HG03066 (cell line): ENCODE data around the gene VPS41.

Experiments
- ATAC-seq: cut with Tn5 transposase; IDR thresholded peaks from one replicate; pipeline ENCODE4 v1.9.1; 2021; ENCODE audit warnings: low read depth; ENCODE audit not compliant: unreplicated experiment

VPS41 gene

DNA sequence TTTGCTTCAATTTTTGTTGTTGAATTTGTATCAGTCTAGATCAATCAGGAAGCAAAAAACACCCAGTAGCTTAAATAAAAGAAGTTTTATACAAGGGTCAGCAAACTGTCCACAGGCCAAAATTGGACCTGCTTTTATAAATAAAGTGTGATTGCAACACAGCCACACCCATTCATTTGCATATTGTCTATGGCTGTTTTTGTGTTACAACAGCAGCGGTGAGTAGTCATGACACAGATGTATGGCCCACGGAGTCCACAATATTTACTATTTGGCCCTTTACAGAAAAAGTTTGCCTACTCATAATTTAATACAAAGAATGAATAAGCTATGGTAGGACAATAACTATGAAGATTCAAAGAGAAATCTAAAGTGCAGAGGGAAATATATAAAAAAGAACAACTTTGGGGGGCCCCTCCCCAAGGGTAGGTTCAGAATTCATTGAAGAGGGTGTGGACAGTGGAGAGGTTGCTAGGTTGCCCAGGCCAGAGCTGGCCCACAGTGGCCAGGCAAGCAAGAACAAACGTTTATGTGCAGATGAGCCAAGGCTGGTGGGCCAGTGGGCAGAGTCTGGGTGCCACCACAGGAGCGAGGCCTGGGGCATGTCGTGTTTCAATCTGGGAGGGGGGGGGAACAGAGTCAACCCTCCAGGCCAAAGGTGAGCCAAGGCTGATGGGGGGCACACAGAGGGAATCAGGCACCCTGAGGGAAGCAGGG lies 230.9 kb downstream of the VPS41 start:
- no peak for ATAC-seq

- ATAC-seq, result no peak
Measured at GRCh38 chr7:38675494-38676106, 233.4 kb downstream of the VPS41 start.

GRCh38 chr7:38674513-38674912 lies 234.5 kb downstream of the VPS41 start:
- ATAC-seq, result no peak

- no peak for ATAC-seq
Measured at GRCh38 chr7:38673795-38674194, 235.2 kb downstream of the VPS41 start.
